Mucosa of rectum (tissue), 2 donors: ENCODE results near the gene ZNF611.
"Not testable (repeated sequence)": the region's sequence is repeated elsewhere in the genome, so short reads cannot be mapped to it uniquely, and the experiment has no call there.

Experiments
- H3K27ac ChIP-seq, 2 donors: one replicate each; pipeline ENCODE4 v1.7.0; 2013; ENCODE audit warnings: inconsistent platforms in 2 of 2, low read depth in 2 of 2, low read length in 2 of 2
- H3K27me3 ChIP-seq, 2 donors: one replicate each; pipeline ENCODE4 v1.7.0; 2013; ENCODE audit warnings: low read length in 2 of 2; ENCODE audit not compliant: control insufficient read depth in 2 of 2, insufficient read depth in 2 of 2
- H3K36me3 ChIP-seq, 2 donors: one replicate each; pipeline ENCODE4 v1.7.0; 2013; ENCODE audit warnings: low read length in 2 of 2; ENCODE audit not compliant: control insufficient read depth in 2 of 2, insufficient read depth in 2 of 2
- H3K4me1 ChIP-seq, 2 donors: one replicate each; pipeline ENCODE4 v1.7.0; 2013; ENCODE audit warnings: low read length in 2 of 2, mild to moderate bottlenecking in 1 of 2; ENCODE audit not compliant: control insufficient read depth in 2 of 2, insufficient read depth in 2 of 2
- H3K4me3 ChIP-seq, 2 donors: one replicate each; pipeline ENCODE4 v1.7.0; 2013; ENCODE audit warnings: low read length in 2 of 2
- H3K9ac ChIP-seq, 2 donors: one replicate each; pipeline ENCODE4 v1.7.0; 2013; ENCODE audit warnings: low read length in 2 of 2, low read depth in 1 of 2, mild to moderate bottlenecking in 1 of 2
- H3K9me3 ChIP-seq, 2 donors: one replicate each; pipeline ENCODE4 v1.7.0; 2013; ENCODE audit warnings: low read length in 2 of 2; ENCODE audit not compliant: control insufficient read depth in 2 of 2
- donor health status: healthy.
- donor health status: Normal muscosa, but diverticular disease.

The ZNF611 gene

GRCh38 chr19:52695996-52696395 is 38.8 kb downstream of the ZNF611 start:
- no peak overlapping the region for H3K27ac ChIP-seq
- H3K9me3 ChIP-seq, result no peaks in the 10 kb centered on the region
- H3K36me3 ChIP-seq, result no peaks in the 10 kb centered on the region
- H3K9ac ChIP-seq, result no peak overlapping the region
- no peak overlapping the region for H3K4me3 ChIP-seq
- peaks cover under 1 to 3% of the 10 kb centered on the region in 2 donors for H3K4me1 ChIP-seq
- H3K27me3 ChIP-seq, result no peaks in the 10 kb centered on the region

GRCh38 chr19:52694921-52695320 is 39.9 kb downstream of the ZNF611 start:
- Histone ChIP-seq H3K27ac (no peak overlapping the region), H3K4me1 (peaks cover 5 to 7% of the 10 kb centered on the region in 2 donors), H3K9me3 (no peaks in the 10 kb centered on the region), H3K27me3 (no peaks in the 10 kb centered on the region), H3K9ac (no peak overlapping the region), H3K36me3 (no peaks in the 10 kb centered on the region), H3K4me3 (no peak overlapping the region)

- not testable (repeated sequence) for H3K4me1 ChIP-seq, H3K9ac ChIP-seq, H3K4me3 ChIP-seq, H3K36me3 ChIP-seq, H3K27me3 ChIP-seq, H3K9me3 ChIP-seq, H3K27ac ChIP-seq
Measured at GRCh38 chr19:52694281-52694680, 40.6 kb downstream of the ZNF611 start.

GRCh38 chr19:52692431-52693008 is 42.3 kb downstream of the ZNF611 start:
- Histone ChIP-seq H3K27me3 (no peaks in the 10 kb centered on the region), H3K9me3 (no peaks in the 10 kb centered on the region)

GRCh38 chr19:52691737-52692136 is 43.1 kb downstream of the ZNF611 start:
- H3K27me3 ChIP-seq, result no peaks in the 10 kb centered on the region
- peaks cover 7 to 8% of the 10 kb centered on the region in 2 donors for H3K4me1 ChIP-seq
- no peaks in the 10 kb centered on the region for H3K36me3 ChIP-seq
- H3K9me3 ChIP-seq, result no peaks in the 10 kb centered on the region
- no peak overlapping the region for H3K9ac ChIP-seq
- no peak overlapping the region for H3K27ac ChIP-seq
- H3K4me3 ChIP-seq, result no peak overlapping the region

More at GRCh38 chr19:52692431-52693008, 42.3 kb downstream of the ZNF611 start:
- H3K9ac ChIP-seq, result no peak overlapping the region
- peaks cover 7 to 8% of the 10 kb centered on the region in 2 donors for H3K4me1 ChIP-seq
- H3K27ac ChIP-seq, result no peak overlapping the region
- H3K36me3 ChIP-seq, result no peaks in the 10 kb centered on the region
- no peak overlapping the region for H3K4me3 ChIP-seq

GRCh38 chr19:52691215-52691610 is 43.6 kb downstream of the ZNF611 start:
- peak overlapping the region; percentile 76 to 81 for H3K27ac ChIP-seq
- H3K9ac ChIP-seq, result peak overlapping the region in 1 of 2 donors; percentile 47
- no peaks in the 10 kb centered on the region for H3K9me3 ChIP-seq
- H3K36me3 ChIP-seq, result no peaks in the 10 kb centered on the region
- no peaks in the 10 kb centered on the region for H3K27me3 ChIP-seq
- H3K4me3 ChIP-seq, result peak overlapping the region; percentile 74 to 95
- peaks cover 7 to 8% of the 10 kb centered on the region in 2 donors for H3K4me1 ChIP-seq

- H3K27me3 ChIP-seq, result no peaks in the 10 kb centered on the region
- no peaks in the 10 kb centered on the region for H3K36me3 ChIP-seq
- no peaks in the 10 kb centered on the region for H3K9me3 ChIP-seq
- H3K27ac ChIP-seq, result peak overlapping the region; percentile 76 to 81
- H3K4me3 ChIP-seq, result peak overlapping the region; percentile 74 to 95
- H3K9ac ChIP-seq, result peak overlapping the region; percentile 57 to 72
- H3K4me1 ChIP-seq, result peaks cover 7 to 8% of the 10 kb centered on the region in 2 donors
Measured at GRCh38 chr19:52690369-52691214, 44.3 kb downstream of the ZNF611 start.

GRCh38 chr19:52689843-52690368 is 44.9 kb downstream of the ZNF611 start:
- H3K4me1 ChIP-seq, result peaks cover 7 to 8% of the 10 kb centered on the region in 2 donors
- peak overlapping the region; percentile 76 to 81 for H3K27ac ChIP-seq
- H3K27me3 ChIP-seq, result no peaks in the 10 kb centered on the region
- peak overlapping the region; percentile 57 to 72 for H3K9ac ChIP-seq
- no peaks in the 10 kb centered on the region for H3K36me3 ChIP-seq
- H3K9me3 ChIP-seq, result no peaks in the 10 kb centered on the region
- H3K4me3 ChIP-seq, result peak overlapping the region; percentile 74 to 95

- Histone ChIP-seq H3K9ac (peak overlapping the region in 1 of 2 donors; percentile 72), H3K4me3 (peak overlapping the region; percentile 74 to 95), H3K27ac (peak overlapping the region in 1 of 2 donors; percentile 81)
- not testable (repeated sequence) for H3K36me3 ChIP-seq, H3K4me1 ChIP-seq, H3K27me3 ChIP-seq, H3K9me3 ChIP-seq
Measured at GRCh38 chr19:52688925-52689796, 45.7 kb downstream of the ZNF611 start.
